Measurements from ENCODE around the gene CLN3. TPM values are rescaled to one million over a fixed set of nuclear protein-coding genes. Genes with fewer than 3 reads are reported as not detected.
A peak's percentile ranks its signal among the peaks of the same experiment; 100 is the strongest.

The CLN3 gene
- total and polyA plus RNA-seq, 2 of the 13 experiments (the other 11 are each of a cell fraction or from before 2014, with no cell fraction given): 23.4 to 46.8 TPM

- TF ChIP-seq ZSCAN30 (CRISPR knock-in tag; IDR thresholded peaks at IDR 0.05) (no peak), ZNF557 (CRISPR knock-in tag; IDR thresholded peaks at IDR 0.05) (peak; percentile 80; the same call in 1 of the 2 replicates), KDM5A (IDR thresholded peaks at IDR 0.05; ENCODE audit: borderline replicate concordance, low read length) (no peak; the same call in 1 of the 2 replicates), BCL6 (CRISPR knock-in tag; IDR thresholded peaks at IDR 0.05) (peak; percentile 97)
These were observed 34.6 kb upstream of the CLN3 start (continued) for GRCh38 chr16:28526201-28527099.

GRCh38 chr16:28524681-28525171 lies 32.9 kb upstream of the CLN3 start:
- no peak for ATAC-seq
- H3K79me2 ChIP-seq (ENCODE audit: insufficient read depth, low read length): no peaks in the 10 kb centered on the region
- BruUV-seq (replicated peaks): no TSS peak
- H3K9me3 ChIP-seq (ENCODE audit: low read length): no peaks in the 10 kb centered on the region
- intact Hi-C loops (cut with micrococcal nuclease; ENCODE audit: unreplicated experiment): no loop called here
- ChIA-PET POLR2A (interaction anchor here (3.0 kb wide), 1 partner anchor 14 kb away, joined by 23 read pairs; the partner anchor contains the start of gene NUPR1), CTCF (ENCODE audit: low intra/inter-chr PET ratio, low total read pairs) (no interaction called here)
- DNase-seq (ENCODE audit: low spot score): no peak
- peak overlapping the region; percentile 80 for H3K27ac ChIP-seq (ENCODE audit: extremely low read length, insufficient read depth, low read length)
- H3K4me3 ChIP-seq (replicated peaks in 1 of 3; ENCODE audit: insufficient read depth in 1 of 3, low read depth in 2 of 3, low read length in 3 of 3): no peak overlapping the region
- H4K20me1 ChIP-seq (ENCODE audit: insufficient read depth, low read length): no peaks in the 10 kb centered on the region
- H3K36me3 ChIP-seq (replicated peaks in 1 of 2; ENCODE audit: control insufficient read depth in 1 of 2, insufficient read depth in 2 of 2, low read length in 2 of 2): no peaks in the 10 kb centered on the region
- no peak for FAIRE-seq
- no peak overlapping the region for H2AFZ ChIP-seq (ENCODE audit: low read length)
- in situ Hi-C loops (cut with HindIII; ENCODE audit: extremely low pct_ligation_motif_present, low pct_unique_long_range_greater_than_20kb): no loop called here
- H3K27me3 ChIP-seq (ENCODE audit: control insufficient read depth in 1 of 2, insufficient read depth in 2 of 2, low read length in 2 of 2): no peaks in the 10 kb centered on the region
- 93% methylated on average over 5 of the region's 6 CpGs for WGBS (ENCODE audit: low lambda C conversion rate)
- H3K9ac ChIP-seq (ENCODE audit: insufficient read depth, low read depth, low read length): no peak overlapping the region
- H3K4me2 ChIP-seq (ENCODE audit: low read depth, low read length): no peak overlapping the region
- peaks cover 89% of the 10 kb centered on the region for H3K4me1 ChIP-seq (ENCODE audit: insufficient read depth, low read length)
- TF ChIP-seq ZNF17 (CRISPR knock-in tag; IDR thresholded peaks at IDR 0.05) (no peak), ZNF121 (CRISPR knock-in tag; IDR thresholded peaks at IDR 0.05) (peak; percentile 58), KLF15 (CRISPR knock-in tag; IDR thresholded peaks at IDR 0.05; ENCODE audit: borderline replicate concordance) (no peak), ATF4 (CRISPR knock-in tag; IDR thresholded peaks at IDR 0.05) (no peak), HMGA1 (CRISPR knock-in tag; conservative IDR thresholded peaks at IDR 0.05) (no peak), ZNF546 (CRISPR knock-in tag; conservative IDR thresholded peaks at IDR 0.05) (no peak), KMT2A (CRISPR knock-in tag; IDR thresholded peaks at IDR 0.05) (no peak), CTCF (CRISPR knock-in tag; IDR thresholded peaks at IDR 0.05) (peak; percentile 34; the same call in 1 of the 2 replicates), ZNF883 (CRISPR knock-in tag; IDR thresholded peaks at IDR 0.05; ENCODE audit: not compliant biosample characterization) (peak; percentile 14), NPAS2 (CRISPR knock-in tag; IDR thresholded peaks at IDR 0.05; ENCODE audit: borderline replicate concordance) (no peak), RBAK (CRISPR knock-in tag; IDR thresholded peaks at IDR 0.05) (no peak), TEAD3 (CRISPR knock-in tag; optimal IDR thresholded peaks at IDR 0.05; ENCODE audit: borderline replicate concordance) (peak; percentile 16), HOXD1 (CRISPR knock-in tag; IDR thresholded peaks at IDR 0.05) (no peak)

Data from HepG2 (cell line).